Mesenchymal stem cell (in vitro differentiated cells and primary cell): Measurements from ENCODE around the gene MSI2.
A peak's percentile ranks its signal among the peaks of the same experiment; 100 is the strongest.

Source experiments
- DNase-seq: peaks from one replicate; pipeline ENCODE4 v3.0.0-alpha.2; 2013
- H2AFZ ChIP-seq: one replicate; pipeline ENCODE4 v1.6.1; 2013; ENCODE audit warnings: low read depth, mild to moderate bottlenecking, control low read depth, inconsistent platforms, low read length, moderate library complexity
- H2AK5ac ChIP-seq: 2 replicates; pipeline ENCODE4 v1.6.1; 2013; ENCODE audit warnings: low read length, moderate library complexity, mild to moderate bottlenecking, inconsistent platforms; ENCODE audit not compliant: severe bottlenecking
- H2BK120ac ChIP-seq: one replicate; pipeline ENCODE4 v1.6.1; 2013; ENCODE audit warnings: low read depth, mild to moderate bottlenecking, inconsistent platforms, low read length, moderate library complexity
- H2BK12ac ChIP-seq, 2 experiments: one replicate each; pipeline ENCODE4 v1.6.1; 2013; ENCODE audit warnings: inconsistent platforms in 2 of 2, low read length in 2 of 2, mild to moderate bottlenecking in 2 of 2, moderate library complexity in 2 of 2, control low read depth in 1 of 2
- H2BK15ac ChIP-seq: one replicate; pipeline ENCODE4 v1.6.1; 2013; ENCODE audit warnings: mild to moderate bottlenecking, low read depth, inconsistent platforms; ENCODE audit not compliant: poor library complexity, severe bottlenecking
- H2BK5ac ChIP-seq: 2 replicates; pipeline ENCODE4 v1.6.1; 2013; ENCODE audit warnings: low read depth, mild to moderate bottlenecking, low read length, control low read depth, inconsistent platforms; ENCODE audit not compliant: poor library complexity, severe bottlenecking
- H3K14ac ChIP-seq, 2 experiments: one replicate each; pipeline ENCODE4 v1.6.1; 2013; ENCODE audit warnings: inconsistent platforms in 2 of 2, low read length in 2 of 2, control low read depth in 1 of 2, mild to moderate bottlenecking in 1 of 2, moderate library complexity in 1 of 2
- H3K18ac ChIP-seq, 2 experiments: one replicate each; pipeline ENCODE4 v1.6.1; 2013; ENCODE audit warnings: inconsistent platforms in 2 of 2, low read length in 2 of 2, control low read depth in 1 of 2, low read depth in 1 of 2, mild to moderate bottlenecking in 1 of 2
- H3K23ac ChIP-seq, 2 experiments: one replicate each; pipeline ENCODE4 v1.6.1; 2013; ENCODE audit warnings: inconsistent platforms in 2 of 2, low read length in 2 of 2, mild to moderate bottlenecking in 2 of 2, moderate library complexity in 2 of 2, control low read depth in 1 of 2
- H3K27ac ChIP-seq: 2 replicates; pipeline ENCODE4 v1.5.1; 2013; ENCODE audit warnings: mild to moderate bottlenecking, moderate library complexity, low read length, control low read depth, inconsistent platforms; ENCODE audit not compliant: poor library complexity, severe bottlenecking
- H3K27me3 ChIP-seq, 2 experiments: 2 replicates each; pipeline versions ENCODE4 v1.6.1 to v1.7.0; 2013; ENCODE audit warnings: low read length in 2 of 2, mild to moderate bottlenecking in 2 of 2, moderate library complexity in 2 of 2, control low read depth in 1 of 2, inconsistent platforms in 1 of 2; ENCODE audit not compliant: control insufficient read depth in 1 of 2, insufficient read depth in 1 of 2
- H3K36me3 ChIP-seq, 2 experiments: 2 replicates each; pipeline versions ENCODE4 v1.6.1 to v1.7.0; 2013; ENCODE audit warnings: low read length in 2 of 2, control low read depth in 1 of 2, inconsistent platforms in 1 of 2, low read depth in 1 of 2, mild to moderate bottlenecking in 1 of 2; ENCODE audit not compliant: insufficient read depth in 2 of 2, control insufficient read depth in 1 of 2
- H3K4ac ChIP-seq, 2 experiments: one replicate each; pipeline ENCODE4 v1.6.1; 2013; ENCODE audit warnings: inconsistent platforms in 2 of 2, low read length in 2 of 2, mild to moderate bottlenecking in 2 of 2, moderate library complexity in 2 of 2, control low read depth in 1 of 2, low read depth in 1 of 2
- H3K4me1 ChIP-seq: 2 replicates; pipeline ENCODE4 v1.6.1; 2013; ENCODE audit warnings: low read depth, low read length, control low read depth; ENCODE audit not compliant: control insufficient read depth, insufficient read depth
- H3K4me2 ChIP-seq: 2 replicates; pipeline ENCODE4 v1.6.1; 2013; ENCODE audit warnings: low read length, mild to moderate bottlenecking, inconsistent platforms; ENCODE audit not compliant: poor library complexity, severe bottlenecking
- H3K4me3 ChIP-seq, 2 experiments: 2 replicates each; pipeline versions ENCODE4 v1.5.1 to v1.7.0; 2013; ENCODE audit warnings: low read length in 2 of 2, mild to moderate bottlenecking in 2 of 2, control low read depth in 1 of 2, low read depth in 1 of 2; ENCODE audit not compliant: insufficient read depth in 1 of 2
- H3K79me1 ChIP-seq: replicated peaks from 2 replicates; pipeline ENCODE4 v1.6.1; 2013; ENCODE audit warnings: mild to moderate bottlenecking, control low read depth, low read length, inconsistent platforms; ENCODE audit not compliant: poor library complexity, severe bottlenecking
- H3K9ac ChIP-seq: 2 replicates; pipeline ENCODE4 v1.7.0; 2013; ENCODE audit warnings: mild to moderate bottlenecking, low read length, moderate library complexity
- H3K9me3 ChIP-seq: 2 replicates; pipeline ENCODE4 v1.7.0; 2013; ENCODE audit warnings: mild to moderate bottlenecking, low read length; ENCODE audit not compliant: control insufficient read depth
- H4K8ac ChIP-seq: one replicate; pipeline ENCODE4 v1.6.1; 2013; ENCODE audit warnings: inconsistent platforms, mild to moderate bottlenecking, low read length, moderate library complexity
- H4K91ac ChIP-seq: one replicate; pipeline ENCODE4 v1.6.1; 2013; ENCODE audit warnings: mild to moderate bottlenecking, low read length, inconsistent platforms
- WGBS: methylation state at CpG from one replicate; pipeline ENCODE4 v1.1.7; 2013; ENCODE audit warnings: mixed read lengths; 5-methylcytosine and 5-hydroxymethylcytosine counted together

MSI2 gene

GRCh38 chr17:57675427-57676387, 419.4 kb downstream of the MSI2 start:
- H2BK5ac ChIP-seq = no peak overlapping the region
- 97% methylated on average over 24 of the region's 24 CpGs for WGBS

GRCh38 chr17:57676543-57676942, 420.2 kb downstream of the MSI2 start:
- Histone ChIP-seq H3K9me3 (no peaks in the 10 kb centered on the region), H3K79me1 (no peaks in the 10 kb centered on the region), H2AK5ac (no peak overlapping the region), H3K9ac (no peak overlapping the region), H3K23ac (no peak overlapping the region), H3K18ac (no peak overlapping the region), H3K4ac (no peak overlapping the region), H3K4me2 (no peak overlapping the region), H4K8ac (no peak overlapping the region), H2BK120ac (no peak overlapping the region), H2BK5ac (no peak overlapping the region), H3K4me1 (peaks cover 6% of the 10 kb centered on the region), H3K36me3 (peaks cover 0 to 32% of the 10 kb centered on the region in 2 experiments), H2BK12ac (no peak overlapping the region), H2BK15ac (no peak overlapping the region), H2AFZ (no peak overlapping the region), H3K27me3 (no peaks in the 10 kb centered on the region), H3K14ac (no peak overlapping the region), H3K4me3 (no peak overlapping the region), H3K27ac (no peak overlapping the region), H4K91ac (no peak overlapping the region)
- WGBS = 94% methylated on average over 7 of the region's 7 CpGs
- DNase-seq = no peak

More at GRCh38 chr17:57675427-57676387, 419.4 kb downstream of the MSI2 start:
- Histone ChIP-seq H3K18ac (no peak overlapping the region), H3K27me3 (peaks cover 0 to 4% of the 10 kb centered on the region in 2 experiments), H2BK120ac (no peak overlapping the region), H2BK12ac (no peak overlapping the region), H3K9ac (no peak overlapping the region), H3K4ac (no peak overlapping the region), H4K91ac (peak overlapping the region; percentile 82), H3K14ac (no peak overlapping the region), H3K4me1 (peaks cover 6% of the 10 kb centered on the region), H3K4me3 (no peak overlapping the region), H3K36me3 (peaks cover 0 to 32% of the 10 kb centered on the region in 2 experiments), H3K9me3 (no peaks in the 10 kb centered on the region), H2BK15ac (no peak overlapping the region), H3K23ac (no peak overlapping the region), H2AK5ac (no peak overlapping the region), H4K8ac (no peak overlapping the region), H3K79me1 (no peaks in the 10 kb centered on the region), H2AFZ (no peak overlapping the region), H3K4me2 (no peak overlapping the region), H3K27ac (no peak overlapping the region)
- DNase-seq = no peak

- no peak overlapping the region for H3K18ac ChIP-seq
- no peak overlapping the region for H2AK5ac ChIP-seq
- H4K8ac ChIP-seq = no peak overlapping the region
- no peak overlapping the region for H3K14ac ChIP-seq
- no peak overlapping the region for H2BK120ac ChIP-seq
- no peak overlapping the region for H2BK15ac ChIP-seq
- H3K36me3 ChIP-seq = peaks cover 0 to 32% of the 10 kb centered on the region in 2 experiments
- H2BK5ac ChIP-seq = no peak overlapping the region
- no peak overlapping the region for H4K91ac ChIP-seq
- H3K4me2 ChIP-seq = no peak overlapping the region
- H3K4ac ChIP-seq = no peak overlapping the region
- no peak for DNase-seq
- H2AFZ ChIP-seq = no peak overlapping the region
- no peaks in the 10 kb centered on the region for H3K27me3 ChIP-seq
- H3K27ac ChIP-seq = no peak overlapping the region
- H3K9me3 ChIP-seq = no peaks in the 10 kb centered on the region
- H3K23ac ChIP-seq = no peak overlapping the region
- no peak overlapping the region for H3K4me3 ChIP-seq
- no peaks in the 10 kb centered on the region for H3K79me1 ChIP-seq
- no peak overlapping the region for H3K9ac ChIP-seq
- no peak overlapping the region for H2BK12ac ChIP-seq
- H3K4me1 ChIP-seq = no peaks in the 10 kb centered on the region
- 90% methylated on average over 5 of the region's 5 CpGs for WGBS
Measured at GRCh38 chr17:57677301-57677700, 421.0 kb downstream of the MSI2 start.

DNA sequence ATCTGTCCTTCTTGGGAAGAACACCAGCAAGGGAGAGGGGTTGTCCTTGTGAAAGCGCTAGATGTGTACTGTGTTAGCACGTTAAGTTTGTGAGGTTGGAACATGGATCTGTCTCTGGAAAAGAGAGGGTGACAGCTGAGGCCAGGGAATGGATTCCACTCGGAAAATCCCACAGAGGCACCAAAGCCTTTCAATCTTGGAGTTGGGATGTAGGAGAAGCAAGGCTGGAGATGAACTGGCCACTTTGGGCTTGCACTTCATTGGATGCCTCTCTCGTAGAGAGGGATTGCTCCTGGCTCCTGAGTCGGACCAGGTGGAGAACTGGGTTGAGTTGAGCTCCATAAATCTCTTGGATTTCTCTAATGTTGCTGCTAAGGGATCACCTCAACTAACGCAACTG, 421.5 kb downstream of the MSI2 start:
- Histone ChIP-seq H3K23ac (no peak overlapping the region), H3K9ac (no peak overlapping the region)

More for the DNA sequence above, 421.5 kb downstream of the MSI2 start:
- Histone ChIP-seq H3K36me3 (peaks cover 0 to 34% of the 10 kb centered on the region in 2 experiments), H3K27ac (no peak overlapping the region), H4K8ac (no peak overlapping the region), H2AFZ (no peak overlapping the region), H3K14ac (no peak overlapping the region), H3K4ac (no peak overlapping the region), H3K4me2 (no peak overlapping the region), H3K18ac (no peak overlapping the region), H3K27me3 (no peaks in the 10 kb centered on the region), H3K9me3 (no peaks in the 10 kb centered on the region), H2AK5ac (no peak overlapping the region), H3K4me3 (no peak overlapping the region), H2BK120ac (no peak overlapping the region), H3K4me1 (no peaks in the 10 kb centered on the region), H2BK12ac (no peak overlapping the region), H3K79me1 (peaks cover 2% of the 10 kb centered on the region), H4K91ac (no peak overlapping the region), H2BK15ac (no peak overlapping the region), H2BK5ac (no peak overlapping the region)
- no peak for DNase-seq
- 98% methylated on average over 5 of the region's 6 CpGs for WGBS
